Sigmoid colon (tissue), 7 donors: ENCODE measurements around the gene ZNF205. TPM values are rescaled to one million over a fixed set of nuclear protein-coding genes. Genes with fewer than 3 reads are reported as not detected.
A peak's percentile ranks its signal among the peaks of the same experiment; 100 is the strongest.

ENCODE experiments used
- DNase-seq: peaks from one replicate; pipeline ENCODE4 v3.0.0-alpha.2; 2019
- H3K27ac ChIP-seq, 4 donors: fragments of 200-600 bp; sonication (generic); one replicate each; pipeline ENCODE4 v1.5.1; 2016 to 2019; ENCODE audit warnings: mild to moderate bottlenecking in 1 of 4
- H3K27me3 ChIP-seq, 3 donors: fragments of 200-600 bp; sonication (generic); one replicate each; pipeline ENCODE4 v1.5.1; 2019; ENCODE audit warnings: mild to moderate bottlenecking in 1 of 3
- H3K36me3 ChIP-seq, 4 donors: fragments of 200-600 bp; sonication (generic); one replicate each; pipeline ENCODE4 v1.5.1; 2016 to 2019
- H3K4me1 ChIP-seq, 4 donors: fragments of 200-600 bp; sonication (generic); one replicate each; pipeline ENCODE4 v1.5.1; 2017 to 2019
- H3K4me3 ChIP-seq, 4 donors: fragments of 200-600 bp; sonication (generic); one replicate each; pipeline ENCODE4 v1.5.1; 2017 to 2019; ENCODE audit warnings: mild to moderate bottlenecking in 2 of 4, moderate library complexity in 1 of 4
- H3K9me3 ChIP-seq, 4 donors: fragments of 200-600 bp in 3 of 4; sonication (generic) in 3 of 4; one replicate each; pipeline versions ENCODE4 v1.5.1 to v1.6.1; 2013 to 2019
- CTCF ChIP-seq, 4 experiments: fragments of 450-650 bp in 3 of 4; fragments of 200-600 bp in 1 of 4; IDR thresholded peaks; one replicate each; pipeline ENCODE4 v1.5.1; 2016 to 2019; ENCODE audit warnings: antibody characterized with exemption in 4 of 4, mild to moderate bottlenecking in 3 of 4, moderate library complexity in 2 of 4
- EP300 ChIP-seq, 4 donors: sonication (generic); formaldehyde crosslinking; IDR thresholded peaks; one replicate each; pipeline ENCODE4 v1.6.1; 2017; ENCODE audit warnings: antibody characterized with exemption in 4 of 4
- POLR2A ChIP-seq, 2 donors: fragments of 450-650 bp; IDR thresholded peaks; one replicate each; pipeline ENCODE4 v1.6.1; 2016; ENCODE audit warnings: antibody characterized with exemption in 2 of 2, mild to moderate bottlenecking in 2 of 2, moderate library complexity in 2 of 2
- POLR2AphosphoS5 ChIP-seq, 4 donors: sonication (generic); formaldehyde crosslinking; IDR thresholded peaks; one replicate each; pipeline ENCODE4 v1.6.1; 2017; ENCODE audit warnings: antibody characterized with exemption in 4 of 4
- WGBS, 2 donors: extraction: QIAGEN DNeasy Blood & Tissue Kit; methylation state at CpG; one replicate each; pipeline ENCODE4 v1.1.7; 2013; 5-methylcytosine and 5-hydroxymethylcytosine counted together
- intact Hi-C: fragments of 100-400 bp; cut with DNase I; formaldehyde crosslinking; loops from one replicate; pipeline ENCODE4 v1.15.1; 2023
- polyA plus RNA-seq, 3 donors: library from polyadenylated mRNA; stranded (reverse); fragments of 200-250 nt; gene quantifications; one replicate each; pipeline ENCODE4 v1.2.3, GENCODE V29; 2013
- total RNA-seq, 4 donors: library from RNA; depleted of rRNA; stranded (reverse); fragments of >200 nt; gene quantifications; one replicate each; pipeline ENCODE4 v1.1.0, GENCODE V29; 2016
- donor health status: healthy with polysubstance abuse.
- donor health status: Bipolar disorder and iron deficiency.
- donor health status: healthy.

The ZNF205 gene
- total and polyA plus RNA-seq, 7 donors, result 6.6 to 17.5 (median 15.8) TPM

DNA sequence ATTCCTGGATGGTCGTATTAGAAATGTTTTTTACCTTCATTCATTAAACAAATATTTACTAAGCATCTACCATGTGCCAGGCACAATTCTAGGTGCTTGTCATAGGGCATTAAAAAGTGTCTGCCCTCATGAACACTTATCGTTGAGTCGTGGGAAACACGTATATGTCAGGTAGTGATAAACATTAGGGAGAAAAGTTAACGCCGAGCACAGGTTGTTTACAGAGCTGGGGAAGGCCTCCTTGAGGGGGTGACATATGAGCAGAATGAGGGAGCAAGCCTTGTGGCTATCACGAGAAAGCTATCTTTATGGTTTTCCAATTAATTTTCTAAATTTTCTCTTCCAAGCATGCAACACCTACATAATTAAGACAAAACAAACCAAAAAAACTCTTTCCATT, 21.5 kb downstream of the ZNF205 start:
- Histone ChIP-seq H3K4me3 (peak overlapping the region; percentile 80 to 92 (median 84)), H3K36me3 (peaks cover 2 to 30% (median 5%) of the 10 kb centered on the region in 4 donors), H3K4me1 (peaks cover 0 to 41% (median 38%) of the 10 kb centered on the region in 4 donors), H3K27me3 (no peaks in the 10 kb centered on the region), H3K27ac (peak overlapping the region; percentile 92 to 98 (median 97)), H3K9me3 (no peaks in the 10 kb centered on the region)
- TF ChIP-seq POLR2A (IDR thresholded peaks at IDR 0.05) (no peak), CTCF (IDR thresholded peaks at IDR 0.05) (no peak), EP300 (IDR thresholded peaks at IDR 0.05) (no peak), POLR2AphosphoS5 (IDR thresholded peaks at IDR 0.05) (no peak)
- 3 to 9% methylated on average over 7 of the region's 7 CpGs for WGBS, 2 donors
- intact Hi-C loops, result no loop called here
- DNase-seq, result no peak

DNA sequence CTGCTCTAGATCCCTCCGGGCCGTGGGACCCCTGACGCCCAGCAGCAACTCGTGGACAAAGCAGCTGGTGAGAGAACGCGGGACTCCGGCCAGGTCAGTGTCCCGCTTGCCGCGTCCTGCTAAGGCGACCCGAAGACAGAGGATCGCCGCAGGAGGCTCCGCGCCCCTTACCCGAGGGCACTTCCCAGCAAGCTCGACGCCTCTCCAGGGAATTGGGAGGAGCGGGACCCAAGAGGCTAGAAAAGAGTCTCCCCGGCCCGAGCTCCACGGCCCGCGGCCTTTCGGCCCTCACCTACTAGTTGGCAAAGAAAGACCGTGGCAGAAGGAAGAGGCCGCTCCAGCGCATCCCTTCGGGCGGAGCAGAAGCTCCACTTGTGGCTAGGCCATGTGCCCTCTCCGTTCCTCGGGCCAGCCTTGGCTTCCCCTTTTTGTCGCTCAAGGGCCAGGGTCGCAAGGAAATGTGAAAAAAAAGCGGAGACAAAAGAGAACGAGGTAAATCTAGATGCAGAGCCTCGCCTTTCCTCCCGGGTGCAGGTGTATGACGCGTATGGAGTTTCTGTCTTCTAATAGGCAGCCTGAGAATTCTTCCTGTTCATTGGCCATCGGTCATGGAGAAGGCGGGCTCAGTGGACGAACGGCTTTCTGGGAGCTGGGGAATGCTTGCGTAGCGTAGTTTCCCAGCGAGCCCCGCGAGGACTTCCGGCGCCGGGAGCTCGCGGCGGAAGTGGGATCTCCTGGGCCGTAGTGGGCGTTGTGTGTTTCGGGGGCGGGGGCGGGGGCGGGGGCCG, 22.1 kb downstream of the ZNF205 start, which contains the start of gene ZNF213:
ZNF213 (plus strand) TSS at position 692 of the 788 bp plus-strand sequence. CDS start 2,252 bp downstream, outside the sequence.
- peaks cover 5 to 37% (median 9%) of the 10 kb centered on the region in 4 donors for H3K36me3 ChIP-seq
- H3K9me3 ChIP-seq, result no peaks in the 10 kb centered on the region
- peak within 1 kb of the TSS; percentile 80 to 92 (median 84) for H3K4me3 ChIP-seq
- peak; percentile 97 to 99 (median 98) for TF ChIP-seq POLR2AphosphoS5 (IDR thresholded peaks at IDR 0.05)
- TF ChIP-seq POLR2A (IDR thresholded peaks at IDR 0.05), result peak; percentile 92 to 96
- TF ChIP-seq EP300 (IDR thresholded peaks at IDR 0.05), result peak in 1 of 4 donors; percentile 47
- no peak for TF ChIP-seq CTCF (IDR thresholded peaks at IDR 0.05)
- 0% methylated on average over 63 of the region's 63 CpGs for WGBS, 2 donors
- DNase-seq, result peak; percentile 99
- no peaks in the 10 kb centered on the region for H3K27me3 ChIP-seq
- peak within 1 kb of the TSS; percentile 92 to 98 (median 97) for H3K27ac ChIP-seq
- H3K4me1 ChIP-seq, result peaks cover 0 to 34% (median 31%) of the 10 kb centered on the region in 4 donors
- intact Hi-C loops, result no loop called here

GRCh38 chr16:3135126-3135715, 22.8 kb downstream of the ZNF205 start:
- H3K27ac ChIP-seq, result peak overlapping the region; percentile 92 to 98 (median 97)
- H3K27me3 ChIP-seq, result no peaks in the 10 kb centered on the region
- DNase-seq, result no peak
- H3K9me3 ChIP-seq, result no peaks in the 10 kb centered on the region
- intact Hi-C loops, result no loop called here
- TF ChIP-seq CTCF (IDR thresholded peaks at IDR 0.05), result no peak
- no peak for TF ChIP-seq EP300 (IDR thresholded peaks at IDR 0.05)
- TF ChIP-seq POLR2AphosphoS5 (IDR thresholded peaks at IDR 0.05), result no peak
- TF ChIP-seq POLR2A (IDR thresholded peaks at IDR 0.05), result no peak
- peaks cover 5 to 44% (median 9%) of the 10 kb centered on the region in 4 donors for H3K36me3 ChIP-seq
- H3K4me3 ChIP-seq, result peak overlapping the region; percentile 80 to 92 (median 84)
- H3K4me1 ChIP-seq, result peaks cover 0 to 29% (median 26%) of the 10 kb centered on the region in 4 donors
- WGBS, 2 donors, result 0 to 1% methylated on average over 43 of the region's 43 CpGs

DNA sequence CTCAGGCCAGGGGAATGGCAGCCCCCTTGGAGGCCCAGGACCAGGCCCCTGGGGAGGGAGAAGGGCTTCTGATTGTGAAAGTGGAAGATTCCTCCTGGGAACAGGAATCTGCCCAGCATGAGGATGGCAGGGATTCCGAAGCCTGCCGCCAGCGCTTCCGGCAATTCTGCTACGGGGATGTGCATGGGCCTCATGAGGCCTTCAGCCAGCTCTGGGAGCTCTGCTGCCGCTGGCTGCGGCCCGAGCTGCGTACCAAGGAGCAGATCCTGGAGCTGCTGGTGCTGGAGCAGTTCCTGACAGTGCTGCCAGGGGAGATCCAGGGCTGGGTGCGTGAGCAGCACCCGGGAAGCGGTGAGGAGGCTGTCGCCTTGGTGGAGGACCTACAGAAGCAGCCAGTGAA, 24.9 kb downstream of the ZNF205 start:
- WGBS, 2 donors, result 96% methylated on average over 13 of the region's 13 CpGs
- DNase-seq, result peak; percentile 61
- no peak overlapping the region for H3K27ac ChIP-seq
- H3K4me3 ChIP-seq, result no peak overlapping the region
- TF ChIP-seq EP300 (IDR thresholded peaks at IDR 0.05) (no peak), POLR2AphosphoS5 (IDR thresholded peaks at IDR 0.05) (no peak), POLR2A (IDR thresholded peaks at IDR 0.05) (no peak), CTCF (IDR thresholded peaks at IDR 0.05) (no peak)
- H3K27me3 ChIP-seq, result no peaks in the 10 kb centered on the region
- H3K4me1 ChIP-seq, result peaks cover 0 to 29% (median 26%) of the 10 kb centered on the region in 4 donors
- intact Hi-C loops, result no loop called here
- H3K9me3 ChIP-seq, result no peaks in the 10 kb centered on the region
- peaks cover 7 to 53% (median 13%) of the 10 kb centered on the region in 4 donors for H3K36me3 ChIP-seq
